Measurements from ENCODE around the gene KAZN.

The KAZN gene

GRCh38 chr1:14928886-14929546, 330.5 kb downstream of the KAZN start:
- DNase-seq, result no peak
- peak overlapping the region in 1 of 2 experiments; percentile 19 for H3K14ac ChIP-seq (ENCODE audit: low read length in 2 of 2)
- H3K18ac ChIP-seq (ENCODE audit: low read depth in 1 of 2, low read length in 2 of 2), result peak overlapping the region in 1 of 2 experiments; percentile 70
- peaks cover 34% of the 10 kb centered on the region for H3K79me1 ChIP-seq (replicated peaks; ENCODE audit: low read length, poor library complexity, severe bottlenecking)
- 94% methylated on average over 1 of the region's 2 CpGs for WGBS
- H2BK120ac ChIP-seq (ENCODE audit: low read depth, low read length), result no peak overlapping the region
- H2BK5ac ChIP-seq (ENCODE audit: low read depth, low read length, poor library complexity, severe bottlenecking), result no peak overlapping the region
- peak overlapping the region in 1 of 2 experiments; percentile 66 for H2BK12ac ChIP-seq (ENCODE audit: low read length in 2 of 2)
- H3K36me3 ChIP-seq (ENCODE audit: control insufficient read depth in 1 of 2, insufficient read depth in 2 of 2, low read depth in 1 of 2, low read length in 2 of 2), result peaks cover 0 to 7% of the 10 kb centered on the region in 2 experiments
- no peak overlapping the region for H3K4me3 ChIP-seq (ENCODE audit: insufficient read depth in 1 of 2, low read depth in 1 of 2, low read length in 2 of 2)
- peak overlapping the region; percentile 5 for H4K8ac ChIP-seq (ENCODE audit: low read length)
- no peaks in the 10 kb centered on the region for H3K27me3 ChIP-seq (ENCODE audit: control insufficient read depth in 1 of 2, insufficient read depth in 1 of 2, low read length in 2 of 2)
- peak overlapping the region in 1 of 2 experiments; percentile 8 for H3K4ac ChIP-seq (ENCODE audit: low read depth in 1 of 2, low read length in 2 of 2)
- no peak overlapping the region for H3K9ac ChIP-seq (ENCODE audit: low read length)
- no peak overlapping the region for H2AK5ac ChIP-seq (ENCODE audit: low read length, severe bottlenecking)
- no peak overlapping the region for H2BK15ac ChIP-seq (ENCODE audit: low read depth, poor library complexity, severe bottlenecking)
- no peak overlapping the region for H2AFZ ChIP-seq (ENCODE audit: low read depth, low read length)
- H3K9me3 ChIP-seq (ENCODE audit: control insufficient read depth, low read length), result no peaks in the 10 kb centered on the region
- H3K4me2 ChIP-seq (ENCODE audit: low read length, poor library complexity, severe bottlenecking), result no peak overlapping the region
- H3K27ac ChIP-seq (ENCODE audit: low read length, poor library complexity, severe bottlenecking), result no peak overlapping the region
- H4K91ac ChIP-seq (ENCODE audit: low read length), result peak overlapping the region; percentile 30
- peaks cover 28% of the 10 kb centered on the region for H3K4me1 ChIP-seq (ENCODE audit: control insufficient read depth, insufficient read depth, low read depth, low read length)
- H3K23ac ChIP-seq (ENCODE audit: low read length in 2 of 2), result no peak overlapping the region

GRCh38 chr1:14929547-14930246, 331.2 kb downstream of the KAZN start:
- Histone ChIP-seq H3K4me3 (ENCODE audit: insufficient read depth in 1 of 2, low read depth in 1 of 2, low read length in 2 of 2) (no peak overlapping the region), H2AK5ac (ENCODE audit: low read length, severe bottlenecking) (no peak overlapping the region), H3K4ac (ENCODE audit: low read depth in 1 of 2, low read length in 2 of 2) (peak overlapping the region in 1 of 2 experiments; percentile 70), H3K27ac (ENCODE audit: low read length, poor library complexity, severe bottlenecking) (no peak overlapping the region), H2BK120ac (ENCODE audit: low read depth, low read length) (peak overlapping the region; percentile 66), H3K18ac (ENCODE audit: low read depth in 1 of 2, low read length in 2 of 2) (peak overlapping the region; percentile 71 to 96), H4K91ac (ENCODE audit: low read length) (peak overlapping the region; percentile 43), H3K79me1 (replicated peaks; ENCODE audit: low read length, poor library complexity, severe bottlenecking) (peaks cover 37% of the 10 kb centered on the region), H3K36me3 (ENCODE audit: control insufficient read depth in 1 of 2, insufficient read depth in 2 of 2, low read depth in 1 of 2, low read length in 2 of 2) (peaks cover 0 to 10% of the 10 kb centered on the region in 2 experiments), H2BK15ac (ENCODE audit: low read depth, poor library complexity, severe bottlenecking) (no peak overlapping the region), H4K8ac (ENCODE audit: low read length) (peak overlapping the region; percentile 54), H2AFZ (ENCODE audit: low read depth, low read length) (no peak overlapping the region), H3K27me3 (ENCODE audit: control insufficient read depth in 1 of 2, insufficient read depth in 1 of 2, low read length in 2 of 2) (no peaks in the 10 kb centered on the region), H2BK5ac (ENCODE audit: low read depth, low read length, poor library complexity, severe bottlenecking) (no peak overlapping the region), H3K23ac (ENCODE audit: low read length in 2 of 2) (no peak overlapping the region), H2BK12ac (ENCODE audit: low read length in 2 of 2) (peak overlapping the region; percentile 69 to 96), H3K9me3 (ENCODE audit: control insufficient read depth, low read length) (no peaks in the 10 kb centered on the region), H3K14ac (ENCODE audit: low read length in 2 of 2) (peak overlapping the region in 1 of 2 experiments; percentile 87), H3K4me2 (ENCODE audit: low read length, poor library complexity, severe bottlenecking) (peak overlapping the region; percentile 3), H3K4me1 (ENCODE audit: control insufficient read depth, insufficient read depth, low read depth, low read length) (peaks cover 28% of the 10 kb centered on the region), H3K9ac (ENCODE audit: low read length) (no peak overlapping the region)
- DNase-seq, result peak; percentile 98
- 49% methylated on average over 22 of the region's 22 CpGs for WGBS

DNA sequence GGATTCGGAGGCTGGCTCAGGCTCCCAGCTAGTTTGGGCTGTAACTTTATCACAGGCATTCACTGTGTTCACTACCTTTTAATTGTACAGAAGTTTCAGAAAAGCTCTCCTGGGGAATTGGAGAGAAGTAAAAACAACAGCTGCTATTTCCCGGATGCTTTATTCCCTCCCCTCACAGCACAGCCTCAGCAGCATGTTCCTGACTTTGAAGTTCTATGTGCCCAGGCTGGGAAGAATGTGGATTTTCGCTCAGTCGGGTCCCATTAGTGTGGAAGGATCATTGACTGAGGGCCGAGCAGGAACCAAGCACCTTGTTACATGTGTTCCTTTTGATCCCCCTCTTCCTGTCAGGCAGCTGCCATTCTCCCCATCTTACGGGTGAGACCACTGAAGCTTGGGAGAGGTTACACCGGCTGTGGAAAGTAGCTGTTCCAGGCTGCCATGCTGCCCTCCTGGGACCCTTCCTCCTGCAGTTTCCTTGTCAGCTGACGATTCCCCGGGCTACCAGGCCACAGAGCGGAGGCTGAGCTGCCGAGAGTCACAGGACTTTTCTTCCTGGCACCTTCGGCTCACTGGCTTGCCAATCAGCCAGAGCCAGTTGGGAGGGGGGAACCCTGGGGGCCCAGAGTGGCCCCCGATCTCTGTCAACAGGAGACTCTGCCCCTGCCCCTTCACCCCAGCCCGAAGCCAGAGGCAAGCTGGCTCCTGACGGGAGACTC, 331.9 kb downstream of the KAZN start:
- H3K4me2 ChIP-seq (ENCODE audit: low read length, poor library complexity, severe bottlenecking), result peak overlapping the region; percentile 3
- no peaks in the 10 kb centered on the region for H3K27me3 ChIP-seq (ENCODE audit: control insufficient read depth in 1 of 2, insufficient read depth in 1 of 2, low read length in 2 of 2)
- H3K4me3 ChIP-seq (ENCODE audit: insufficient read depth in 1 of 2, low read depth in 1 of 2, low read length in 2 of 2), result no peak overlapping the region
- peaks cover 38% of the 10 kb centered on the region for H3K79me1 ChIP-seq (replicated peaks; ENCODE audit: low read length, poor library complexity, severe bottlenecking)
- H2BK5ac ChIP-seq (ENCODE audit: low read depth, low read length, poor library complexity, severe bottlenecking), result no peak overlapping the region
- no peaks in the 10 kb centered on the region for H3K9me3 ChIP-seq (ENCODE audit: control insufficient read depth, low read length)
- H2AK5ac ChIP-seq (ENCODE audit: low read length, severe bottlenecking), result peak overlapping the region; percentile 14
- H3K4ac ChIP-seq (ENCODE audit: low read depth in 1 of 2, low read length in 2 of 2), result peak overlapping the region in 1 of 2 experiments; percentile 43
- no peak overlapping the region for H2AFZ ChIP-seq (ENCODE audit: low read depth, low read length)
- H3K9ac ChIP-seq (ENCODE audit: low read length), result no peak overlapping the region
- H3K27ac ChIP-seq (ENCODE audit: low read length, poor library complexity, severe bottlenecking), result no peak overlapping the region
- peak overlapping the region; percentile 69 to 96 for H2BK12ac ChIP-seq (ENCODE audit: low read length in 2 of 2)
- peaks cover 28% of the 10 kb centered on the region for H3K4me1 ChIP-seq (ENCODE audit: control insufficient read depth, insufficient read depth, low read depth, low read length)
- peak overlapping the region; percentile 71 to 96 for H3K18ac ChIP-seq (ENCODE audit: low read depth in 1 of 2, low read length in 2 of 2)
- WGBS, result 88% methylated on average over 14 of the region's 15 CpGs
- peaks cover 0 to 10% of the 10 kb centered on the region in 2 experiments for H3K36me3 ChIP-seq (ENCODE audit: control insufficient read depth in 1 of 2, insufficient read depth in 2 of 2, low read depth in 1 of 2, low read length in 2 of 2)
- no peak overlapping the region for H3K23ac ChIP-seq (ENCODE audit: low read length in 2 of 2)
- peak overlapping the region in 1 of 2 experiments; percentile 61 for H3K14ac ChIP-seq (ENCODE audit: low read length in 2 of 2)
- peak overlapping the region; percentile 71 for H2BK15ac ChIP-seq (ENCODE audit: low read depth, poor library complexity, severe bottlenecking)
- H4K91ac ChIP-seq (ENCODE audit: low read length), result peak overlapping the region; percentile 43
- no peak for DNase-seq
- peak overlapping the region; percentile 54 for H4K8ac ChIP-seq (ENCODE audit: low read length)
- peak overlapping the region; percentile 66 for H2BK120ac ChIP-seq (ENCODE audit: low read depth, low read length)
